SU-DHL-6 (cell line): ENCODE results near the gene CPZ.

Source experiments
- H2AFZ ChIP-seq: fragments of 200-600 bp; sonication (generic); 2 replicates; pipeline ENCODE4 v1.6.1; 2014; ENCODE audit warnings: low read depth, mild to moderate bottlenecking, moderate library complexity, mixed read lengths, antibody characterized with exemption, low read length; ENCODE audit not compliant: severe bottlenecking
- H3F3A ChIP-seq: fragments of 200-600 bp; shearing (Covaris generic); 2 replicates; pipeline ENCODE4 v1.6.0; 2016; ENCODE audit warnings: antibody characterized with exemption, mild to moderate bottlenecking; ENCODE audit not compliant: insufficient read depth
- H3K27ac ChIP-seq: fragments of 200-600 bp; sonication (generic); 2 replicates; pipeline ENCODE4 v1.5.1; 2016; ENCODE audit warnings: low read depth, mild to moderate bottlenecking, low read length, moderate library complexity, mixed read lengths
- H3K27me3 ChIP-seq: fragments of 200-600 bp; sonication (generic), shearing (Covaris generic); 2 replicates; pipeline ENCODE4 v1.6.0; 2014; ENCODE audit warnings: mild to moderate bottlenecking, low read length
- H3K36me3 ChIP-seq: fragments of 200-600 bp; sonication (generic); 2 replicates; pipeline ENCODE4 v1.6.1; 2014; ENCODE audit warnings: mild to moderate bottlenecking, low read length, mixed read lengths
- H3K4me2 ChIP-seq: fragments of 300-600, 200-600 bp; shearing (Covaris generic), sonication (generic); 2 replicates; pipeline ENCODE4 v1.6.0; 2014; ENCODE audit warnings: low read length, low read depth, mild to moderate bottlenecking; ENCODE audit not compliant: poor library complexity, severe bottlenecking
- H3K4me3 ChIP-seq: fragments of 200-600 bp; sonication (generic); 2 replicates; pipeline ENCODE4 v1.5.1; 2014; ENCODE audit warnings: antibody characterized with exemption, low read length, mild to moderate bottlenecking, mixed read lengths; ENCODE audit not compliant: insufficient read depth, poor library complexity, severe bottlenecking
- H3K79me2 ChIP-seq: fragments of 200-600 bp; sonication (generic); 2 replicates; pipeline ENCODE4 v1.6.1; 2014; ENCODE audit warnings: mild to moderate bottlenecking, low read length, moderate library complexity; ENCODE audit not compliant: insufficient read depth
- H3K9ac ChIP-seq: fragments of 200-600 bp; sonication (generic); 2 replicates; pipeline ENCODE4 v1.7.0; 2014; ENCODE audit warnings: mild to moderate bottlenecking, low read length
- H3K9me2 ChIP-seq: fragments of 200-600 bp; sonication (generic); replicated peaks from 2 replicates; pipeline ENCODE4 v1.6.1; 2014; ENCODE audit warnings: low read length; ENCODE audit not compliant: insufficient read depth
- H3K9me3 ChIP-seq: fragments of 200-600 bp; sonication (generic); 2 replicates; pipeline ENCODE4 v1.6.1; 2014; ENCODE audit warnings: low read length, mixed read lengths; ENCODE audit not compliant: insufficient read depth
- H4K20me1 ChIP-seq: fragments of 200-600 bp; sonication (generic); 2 replicates; pipeline ENCODE4 v1.6.1; 2014; ENCODE audit warnings: low read depth, mild to moderate bottlenecking, antibody characterized with exemption, low read length, moderate library complexity, mixed read lengths
- CTCF ChIP-seq: fragments of 200-600 bp; sonication (generic); IDR thresholded peaks from one replicate; pipeline ENCODE4 v1.5.1; 2017; ENCODE audit warnings: antibody characterized with exemption, mild to moderate bottlenecking, low read length, moderate library complexity; ENCODE audit not compliant: insufficient read depth, poor library complexity, severe bottlenecking
- EZH2phosphoT487 ChIP-seq: fragments of 200-600 bp; sonication (generic), shearing (Covaris generic); conservative IDR thresholded peaks from 2 replicates; pipeline ENCODE4 v1.6.1; 2018; ENCODE audit warnings: mild to moderate bottlenecking, antibody characterized with exemption, low read length, moderate library complexity, mixed read lengths

Gene CPZ

GRCh38 chr4:8577046-8577445 lies 15.5 kb upstream of the CPZ start:
- Histone ChIP-seq H3F3A (no peaks in the 10 kb centered on the region), H3K27ac (no peak overlapping the region), H3K9me3 (no peaks in the 10 kb centered on the region), H2AFZ (no peak overlapping the region), H3K4me2 (no peak overlapping the region), H3K36me3 (no peaks in the 10 kb centered on the region), H3K27me3 (no peaks in the 10 kb centered on the region), H3K9me2 (no peaks in the 10 kb centered on the region), H3K79me2 (no peaks in the 10 kb centered on the region), H3K4me3 (no peak overlapping the region), H4K20me1 (no peaks in the 10 kb centered on the region), H3K9ac (no peak overlapping the region)
- TF ChIP-seq EZH2phosphoT487 (no peak), CTCF (no peak)

- no peaks in the 10 kb centered on the region for H3F3A ChIP-seq
- no peak for TF ChIP-seq EZH2phosphoT487
- TF ChIP-seq CTCF = no peak
- H3K36me3 ChIP-seq = no peaks in the 10 kb centered on the region
- H3K27me3 ChIP-seq = no peaks in the 10 kb centered on the region
- H3K27ac ChIP-seq = no peak overlapping the region
- H3K4me3 ChIP-seq = no peak overlapping the region
- no peaks in the 10 kb centered on the region for H3K9me3 ChIP-seq
- H3K79me2 ChIP-seq = no peaks in the 10 kb centered on the region
- H3K9ac ChIP-seq = no peak overlapping the region
- no peak overlapping the region for H3K4me2 ChIP-seq
- no peaks in the 10 kb centered on the region for H3K9me2 ChIP-seq
- H4K20me1 ChIP-seq = no peaks in the 10 kb centered on the region
- H2AFZ ChIP-seq = no peak overlapping the region
These were observed 14.6 kb upstream of the CPZ start for GRCh38 chr4:8577972-8578371.

- Histone ChIP-seq H3K4me2 (no peak overlapping the region), H3K27me3 (no peaks in the 10 kb centered on the region), H3K9me3 (no peaks in the 10 kb centered on the region), H3K9ac (no peak overlapping the region), H3K36me3 (no peaks in the 10 kb centered on the region), H3F3A (no peaks in the 10 kb centered on the region), H2AFZ (no peak overlapping the region), H3K9me2 (no peaks in the 10 kb centered on the region), H3K4me3 (no peak overlapping the region), H4K20me1 (no peaks in the 10 kb centered on the region), H3K27ac (no peak overlapping the region), H3K79me2 (no peaks in the 10 kb centered on the region)
- TF ChIP-seq CTCF (no peak), EZH2phosphoT487 (no peak)
These were observed 13.8 kb upstream of the CPZ start for GRCh38 chr4:8578717-8579116.
